ENCODE data around the gene VASH2.

Gene VASH2

DNA sequence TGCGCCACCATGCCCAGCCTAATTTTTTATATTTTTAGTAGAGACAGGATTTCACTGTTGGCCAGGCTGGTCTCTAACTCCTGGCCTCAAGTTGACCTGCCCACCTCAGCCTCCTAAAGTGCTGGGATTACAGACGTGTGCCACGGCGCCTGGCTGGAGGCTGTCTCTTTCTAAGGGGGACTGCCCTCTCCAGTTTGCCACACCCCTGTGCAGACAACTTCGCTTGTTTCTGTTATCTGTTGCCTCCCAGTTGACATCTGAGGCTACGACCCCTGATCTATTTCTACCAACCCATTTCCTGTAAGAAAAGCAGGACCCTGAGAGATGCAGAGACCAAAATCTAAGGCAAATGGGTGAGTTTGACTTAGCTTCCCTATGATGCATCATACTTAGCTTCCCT is 24.0 kb upstream of the VASH2 start:
- H3K27ac ChIP-seq (ENCODE audit: low read depth, low read length, poor library complexity, severe bottlenecking), result no peak overlapping the region
- H3F3A ChIP-seq (ENCODE audit: insufficient read depth, low read length), result no peaks in the 10 kb centered on the region
- H4K20me1 ChIP-seq (ENCODE audit: insufficient read depth, low read length), result no peaks in the 10 kb centered on the region
- H3K4me1 ChIP-seq (ENCODE audit: insufficient read depth, low read length, severe bottlenecking), result no peaks in the 10 kb centered on the region
- no peaks in the 10 kb centered on the region for H3K79me2 ChIP-seq (ENCODE audit: insufficient read depth, low read length)
- TF ChIP-seq EZH2 (IDR thresholded peaks at IDR 0.05; ENCODE audit: borderline replicate concordance, low read length), result no peak
- TF ChIP-seq, protein P1, sequence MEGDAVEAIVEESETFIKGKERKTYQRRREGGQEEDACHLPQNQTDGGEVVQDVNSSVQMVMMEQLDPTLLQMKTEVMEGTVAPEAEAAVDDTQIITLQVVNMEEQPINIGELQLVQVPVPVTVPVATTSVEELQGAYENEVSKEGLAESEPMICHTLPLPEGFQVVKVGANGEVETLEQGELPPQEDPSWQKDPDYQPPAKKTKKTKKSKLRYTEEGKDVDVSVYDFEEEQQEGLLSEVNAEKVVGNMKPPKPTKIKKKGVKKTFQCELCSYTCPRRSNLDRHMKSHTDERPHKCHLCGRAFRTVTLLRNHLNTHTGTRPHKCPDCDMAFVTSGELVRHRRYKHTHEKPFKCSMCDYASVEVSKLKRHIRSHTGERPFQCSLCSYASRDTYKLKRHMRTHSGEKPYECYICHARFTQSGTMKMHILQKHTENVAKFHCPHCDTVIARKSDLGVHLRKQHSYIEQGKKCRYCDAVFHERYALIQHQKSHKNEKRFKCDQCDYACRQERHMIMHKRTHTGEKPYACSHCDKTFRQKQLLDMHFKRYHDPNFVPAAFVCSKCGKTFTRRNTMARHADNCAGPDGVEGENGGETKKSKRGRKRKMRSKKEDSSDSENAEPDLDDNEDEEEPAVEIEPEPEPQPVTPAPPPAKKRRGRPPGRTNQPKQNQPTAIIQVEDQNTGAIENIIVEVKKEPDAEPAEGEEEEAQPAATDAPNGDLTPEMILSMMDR (IDR thresholded peaks at IDR 0.05; ENCODE audit: low read length), result no peak
- H3K27me3 ChIP-seq (ENCODE audit: insufficient read depth, low read length), result peaks cover 11% of the 10 kb centered on the region; the same call in 1 of the 2 replicates
- no peaks in the 10 kb centered on the region for H3K9me2 ChIP-seq (ENCODE audit: low read depth, low read length)
- H3K4me3 ChIP-seq (ENCODE audit: low read depth, low read length, poor library complexity, severe bottlenecking), result no peak overlapping the region
- no peaks in the 10 kb centered on the region for H3K9me3 ChIP-seq (ENCODE audit: low read length)
- H2AFZ ChIP-seq (ENCODE audit: low read length), result no peak overlapping the region
- H3K4me2 ChIP-seq (ENCODE audit: low read length), result no peak overlapping the region
- H3K36me3 ChIP-seq (ENCODE audit: insufficient read depth, low read length), result no peaks in the 10 kb centered on the region
- no peak overlapping the region for H3K9ac ChIP-seq (ENCODE audit: low read length)

DNA sequence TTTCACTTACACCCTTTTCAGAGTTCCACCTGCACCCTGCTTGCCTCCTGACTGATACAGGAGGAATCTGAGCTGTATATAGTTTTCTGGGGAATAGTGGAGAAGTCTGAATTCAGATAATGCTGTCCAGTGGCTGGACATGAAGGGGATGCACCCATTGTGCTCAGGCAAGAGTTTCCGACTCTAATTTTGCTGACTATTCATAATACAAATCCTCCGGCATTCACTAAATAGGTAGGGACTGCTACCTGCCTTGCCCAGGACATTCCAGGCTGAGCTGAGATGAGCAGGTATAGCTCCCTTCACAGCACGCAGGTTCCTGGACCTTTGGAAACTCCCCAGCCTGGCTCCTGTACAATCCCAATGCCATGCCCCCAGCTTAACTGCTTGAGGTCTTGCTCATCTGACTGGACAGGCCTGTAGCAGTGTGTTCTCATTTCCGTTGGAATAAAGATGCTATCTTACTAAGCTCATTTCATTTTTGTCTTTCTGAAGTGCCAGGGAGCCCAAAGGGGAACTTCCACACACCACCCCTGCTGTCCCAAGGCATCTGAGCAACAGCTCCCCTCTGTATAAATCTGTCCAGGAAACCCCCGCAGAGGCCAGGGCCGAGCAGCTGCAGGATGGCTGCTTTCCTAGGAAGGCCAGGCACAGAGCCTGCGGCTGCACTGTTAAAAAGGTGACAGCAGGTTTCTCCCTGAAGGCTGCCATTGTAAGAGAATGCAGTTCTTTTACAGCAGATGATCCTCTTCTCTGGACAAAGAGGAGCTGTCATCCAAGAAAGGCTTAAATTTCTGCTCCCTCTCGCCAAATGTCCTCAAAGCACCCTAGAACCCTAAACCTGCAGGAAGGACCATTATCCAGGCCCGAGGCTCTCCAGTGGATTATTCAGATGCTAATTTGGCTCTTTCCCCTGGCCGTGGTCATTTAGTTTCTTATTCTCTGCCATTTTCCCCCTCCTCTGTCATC is 21.7 kb upstream of the VASH2 start:
- 0 out of 2 replicates have a peak, but pooled peaks cover 4% of the 10 kb centered on the region for H3K27me3 ChIP-seq (ENCODE audit: insufficient read depth, low read length)
- no peaks in the 10 kb centered on the region for H3F3A ChIP-seq (ENCODE audit: insufficient read depth, low read length)
- no peak overlapping the region for H3K4me3 ChIP-seq (ENCODE audit: low read depth, low read length, poor library complexity, severe bottlenecking)
- TF ChIP-seq, protein P1 (IDR thresholded peaks at IDR 0.05; ENCODE audit: low read length), result no peak
- TF ChIP-seq EZH2 (IDR thresholded peaks at IDR 0.05; ENCODE audit: borderline replicate concordance, low read length), result no peak
- no peaks in the 10 kb centered on the region for H3K36me3 ChIP-seq (ENCODE audit: insufficient read depth, low read length)
- no peaks in the 10 kb centered on the region for H3K9me2 ChIP-seq (ENCODE audit: low read depth, low read length)
- H3K9ac ChIP-seq (ENCODE audit: low read length), result no peak overlapping the region
- H3K4me1 ChIP-seq (ENCODE audit: insufficient read depth, low read length, severe bottlenecking), result no peaks in the 10 kb centered on the region
- no peaks in the 10 kb centered on the region for H3K79me2 ChIP-seq (ENCODE audit: insufficient read depth, low read length)
- H3K27ac ChIP-seq (ENCODE audit: low read depth, low read length, poor library complexity, severe bottlenecking), result no peak overlapping the region
- H4K20me1 ChIP-seq (ENCODE audit: insufficient read depth, low read length), result no peaks in the 10 kb centered on the region
- H3K4me2 ChIP-seq (ENCODE audit: low read length), result no peak overlapping the region
- H3K9me3 ChIP-seq (ENCODE audit: low read length), result no peaks in the 10 kb centered on the region
- H2AFZ ChIP-seq (ENCODE audit: low read length), result no peak overlapping the region

DNA sequence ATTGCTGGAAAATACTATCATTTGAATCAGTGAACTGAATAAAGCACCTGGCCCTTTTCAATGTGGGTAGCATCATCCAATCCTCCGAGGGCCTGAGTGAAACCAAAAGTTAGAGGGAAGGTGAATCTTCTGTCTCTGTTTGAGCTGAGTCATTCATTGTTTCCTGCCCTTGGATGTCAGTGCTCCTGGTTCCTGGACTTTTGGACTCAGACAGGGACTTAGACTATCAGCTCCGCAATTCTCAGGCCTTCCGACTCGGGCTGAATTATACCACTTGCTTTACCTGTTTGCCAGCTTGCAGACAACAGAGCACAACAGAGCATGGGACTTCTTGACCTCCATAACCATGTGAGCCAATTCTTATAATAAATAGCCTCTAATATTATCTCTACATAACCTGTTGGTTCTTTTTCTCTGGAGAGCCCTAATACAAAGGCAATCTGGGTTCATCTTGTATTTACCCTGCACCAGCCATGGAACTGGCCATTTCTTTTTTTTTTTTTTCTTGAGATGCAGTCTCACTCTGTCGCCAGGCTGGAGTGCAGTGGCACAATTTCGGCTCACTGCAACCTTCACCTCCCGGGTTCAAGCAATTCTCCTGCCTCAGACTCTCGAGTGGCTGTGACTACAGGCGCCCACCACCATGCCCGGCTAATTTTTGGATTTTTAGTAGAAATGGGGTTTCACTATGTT is 19.2 kb upstream of the VASH2 start:
- no peaks in the 10 kb centered on the region for H3K9me3 ChIP-seq (ENCODE audit: low read length)
- no peak overlapping the region for H3K9ac ChIP-seq (ENCODE audit: low read length)
- H3F3A ChIP-seq (ENCODE audit: insufficient read depth, low read length), result no peaks in the 10 kb centered on the region
- H3K36me3 ChIP-seq (ENCODE audit: insufficient read depth, low read length), result no peaks in the 10 kb centered on the region
- no peaks in the 10 kb centered on the region for H3K4me1 ChIP-seq (ENCODE audit: insufficient read depth, low read length, severe bottlenecking)
- H3K9me2 ChIP-seq (ENCODE audit: low read depth, low read length), result no peaks in the 10 kb centered on the region
- H2AFZ ChIP-seq (ENCODE audit: low read length), result no peak overlapping the region
- H3K4me2 ChIP-seq (ENCODE audit: low read length), result no peak overlapping the region
- no peak overlapping the region for H3K4me3 ChIP-seq (ENCODE audit: low read depth, low read length, poor library complexity, severe bottlenecking)
- TF ChIP-seq, protein P1 (IDR thresholded peaks at IDR 0.05; ENCODE audit: low read length), result no peak
- no peak for TF ChIP-seq EZH2 (IDR thresholded peaks at IDR 0.05; ENCODE audit: borderline replicate concordance, low read length)
- H3K27me3 ChIP-seq (ENCODE audit: insufficient read depth, low read length), result 0 out of 2 replicates have a peak, but pooled peaks cover 4% of the 10 kb centered on the region
- H3K27ac ChIP-seq (ENCODE audit: low read depth, low read length, poor library complexity, severe bottlenecking), result no peak overlapping the region
- H4K20me1 ChIP-seq (ENCODE audit: insufficient read depth, low read length), result no peaks in the 10 kb centered on the region
- no peaks in the 10 kb centered on the region for H3K79me2 ChIP-seq (ENCODE audit: insufficient read depth, low read length)

All from OCI-LY1 (cell line).